ENCODE measurements around the gene TMEM163. TPM values are rescaled to one million over a fixed set of nuclear protein-coding genes. Genes with fewer than 3 reads are reported as not detected.

TMEM163 gene
- total RNA-seq, 1 donor from 2014 or later, result 2.4 TPM

DNA sequence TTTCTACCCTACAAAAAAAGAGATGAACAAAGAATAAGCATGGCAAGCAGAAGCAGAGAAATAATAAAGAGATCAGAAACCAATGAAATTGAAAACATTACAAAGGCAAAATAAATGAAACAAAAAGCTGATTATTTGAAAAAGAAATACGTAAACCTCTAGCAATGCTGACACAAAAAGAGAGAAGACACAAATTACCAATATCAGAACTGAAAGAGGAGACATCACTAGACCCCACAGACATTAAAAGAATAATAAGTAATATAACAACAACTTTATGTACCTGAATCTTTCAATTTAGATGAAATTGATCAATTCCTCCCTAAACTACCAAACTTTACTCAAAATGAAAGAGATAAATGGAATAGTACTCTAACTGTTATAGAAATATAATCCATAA lies 75.9 kb downstream of the TMEM163 start:
- DNase-seq (ENCODE audit: low read depth), result no peak
- Histone ChIP-seq H3K4me3 (ENCODE audit: low read depth, low read length) (no peak overlapping the region), H3K36me3 (ENCODE audit: control insufficient read depth, insufficient read depth, low read length) (no peaks in the 10 kb centered on the region), H3K27me3 (ENCODE audit: control insufficient read depth, insufficient read depth, low read length) (no peaks in the 10 kb centered on the region)
- TF ChIP-seq, protein P1, sequence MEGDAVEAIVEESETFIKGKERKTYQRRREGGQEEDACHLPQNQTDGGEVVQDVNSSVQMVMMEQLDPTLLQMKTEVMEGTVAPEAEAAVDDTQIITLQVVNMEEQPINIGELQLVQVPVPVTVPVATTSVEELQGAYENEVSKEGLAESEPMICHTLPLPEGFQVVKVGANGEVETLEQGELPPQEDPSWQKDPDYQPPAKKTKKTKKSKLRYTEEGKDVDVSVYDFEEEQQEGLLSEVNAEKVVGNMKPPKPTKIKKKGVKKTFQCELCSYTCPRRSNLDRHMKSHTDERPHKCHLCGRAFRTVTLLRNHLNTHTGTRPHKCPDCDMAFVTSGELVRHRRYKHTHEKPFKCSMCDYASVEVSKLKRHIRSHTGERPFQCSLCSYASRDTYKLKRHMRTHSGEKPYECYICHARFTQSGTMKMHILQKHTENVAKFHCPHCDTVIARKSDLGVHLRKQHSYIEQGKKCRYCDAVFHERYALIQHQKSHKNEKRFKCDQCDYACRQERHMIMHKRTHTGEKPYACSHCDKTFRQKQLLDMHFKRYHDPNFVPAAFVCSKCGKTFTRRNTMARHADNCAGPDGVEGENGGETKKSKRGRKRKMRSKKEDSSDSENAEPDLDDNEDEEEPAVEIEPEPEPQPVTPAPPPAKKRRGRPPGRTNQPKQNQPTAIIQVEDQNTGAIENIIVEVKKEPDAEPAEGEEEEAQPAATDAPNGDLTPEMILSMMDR (IDR thresholded peaks at IDR 0.05; ENCODE audit: insufficient read depth, low read length, poor library complexity, severe bottlenecking), result no peak

DNA sequence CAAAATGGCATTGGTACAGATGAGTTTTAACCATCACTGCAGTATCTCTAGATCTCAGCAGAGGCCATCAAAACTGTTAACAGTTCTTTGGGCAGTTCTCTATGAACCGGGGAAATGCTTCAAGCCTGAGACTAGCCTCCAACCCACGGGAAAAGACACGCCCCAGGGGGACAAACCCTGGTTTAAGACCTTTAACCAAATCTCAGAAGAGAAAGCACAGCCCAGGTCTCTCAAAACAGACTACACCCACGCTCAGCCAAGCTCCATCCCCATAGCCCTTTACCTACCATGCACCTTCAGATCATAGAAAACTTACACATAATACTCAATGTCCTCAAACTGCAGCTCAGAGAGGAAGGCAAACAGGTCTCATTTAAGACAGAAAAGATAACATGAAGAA lies 78.3 kb downstream of the TMEM163 start:
- H3K4me3 ChIP-seq (ENCODE audit: low read depth, low read length), result no peak overlapping the region
- TF ChIP-seq, protein P1 (IDR thresholded peaks at IDR 0.05; ENCODE audit: insufficient read depth, low read length, poor library complexity, severe bottlenecking), result no peak
- H3K36me3 ChIP-seq (ENCODE audit: control insufficient read depth, insufficient read depth, low read length), result no peaks in the 10 kb centered on the region

DNA sequence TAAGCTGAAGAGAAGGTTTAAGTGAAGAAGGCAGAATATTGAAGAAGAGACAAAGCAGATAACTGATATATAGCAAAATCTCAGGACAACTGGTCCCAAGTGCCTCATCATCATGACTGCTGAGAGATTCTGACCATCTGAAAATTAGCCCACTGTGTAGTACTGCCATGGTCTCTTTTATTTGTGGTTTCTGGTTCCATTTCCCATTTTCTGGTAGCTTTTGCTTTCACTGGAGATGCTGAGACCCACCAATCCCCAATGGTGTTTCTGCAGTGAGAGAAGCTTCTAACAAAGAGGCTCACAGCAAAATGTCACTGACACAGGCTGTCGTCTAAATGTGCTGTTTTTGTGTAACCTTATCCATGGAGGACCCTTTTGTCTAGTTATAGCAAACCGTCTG lies 79.5 kb downstream of the TMEM163 start:
- TF ChIP-seq, protein P1 (IDR thresholded peaks at IDR 0.05; ENCODE audit: insufficient read depth, low read length, poor library complexity, severe bottlenecking), result no peak
- H3K36me3 ChIP-seq (ENCODE audit: control insufficient read depth, insufficient read depth, low read length), result no peaks in the 10 kb centered on the region
- no peak for DNase-seq (ENCODE audit: low read depth)
- no peak overlapping the region for H3K4me3 ChIP-seq (ENCODE audit: low read depth, low read length)
- H3K27me3 ChIP-seq (ENCODE audit: control insufficient read depth, insufficient read depth, low read length), result no peaks in the 10 kb centered on the region

More for the DNA sequence above, 78.3 kb downstream of the TMEM163 start:
- no peaks in the 10 kb centered on the region for H3K27me3 ChIP-seq (ENCODE audit: control insufficient read depth, insufficient read depth, low read length)
- DNase-seq (ENCODE audit: low read depth), result no peak

DNA sequence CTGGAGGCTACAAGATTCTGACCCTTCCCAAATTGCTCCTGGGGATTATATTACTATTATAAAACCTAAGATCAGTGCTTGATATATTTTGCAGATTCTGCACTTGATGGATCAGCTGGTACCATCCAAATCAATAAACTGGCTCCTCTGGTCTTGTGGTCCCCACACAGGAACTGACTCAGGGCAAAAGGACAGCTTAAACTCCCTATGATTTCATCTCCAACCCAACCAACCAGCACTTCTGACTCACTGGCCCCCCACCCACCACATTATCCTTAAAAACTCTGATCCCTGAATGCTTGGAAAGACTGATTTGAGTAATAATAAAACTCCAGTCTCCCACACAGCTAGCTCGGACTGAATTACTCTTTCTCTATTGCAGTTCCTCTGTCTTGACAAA lies 82.1 kb downstream of the TMEM163 start:
- H3K36me3 ChIP-seq (ENCODE audit: control insufficient read depth, insufficient read depth, low read length), result no peaks in the 10 kb centered on the region
- no peaks in the 10 kb centered on the region for H3K27me3 ChIP-seq (ENCODE audit: control insufficient read depth, insufficient read depth, low read length)
- no peak overlapping the region for H3K4me3 ChIP-seq (ENCODE audit: low read depth, low read length)
- TF ChIP-seq, protein P1 (IDR thresholded peaks at IDR 0.05; ENCODE audit: insufficient read depth, low read length, poor library complexity, severe bottlenecking), result no peak
- DNase-seq (ENCODE audit: low read depth), result peak; percentile 10

DNA sequence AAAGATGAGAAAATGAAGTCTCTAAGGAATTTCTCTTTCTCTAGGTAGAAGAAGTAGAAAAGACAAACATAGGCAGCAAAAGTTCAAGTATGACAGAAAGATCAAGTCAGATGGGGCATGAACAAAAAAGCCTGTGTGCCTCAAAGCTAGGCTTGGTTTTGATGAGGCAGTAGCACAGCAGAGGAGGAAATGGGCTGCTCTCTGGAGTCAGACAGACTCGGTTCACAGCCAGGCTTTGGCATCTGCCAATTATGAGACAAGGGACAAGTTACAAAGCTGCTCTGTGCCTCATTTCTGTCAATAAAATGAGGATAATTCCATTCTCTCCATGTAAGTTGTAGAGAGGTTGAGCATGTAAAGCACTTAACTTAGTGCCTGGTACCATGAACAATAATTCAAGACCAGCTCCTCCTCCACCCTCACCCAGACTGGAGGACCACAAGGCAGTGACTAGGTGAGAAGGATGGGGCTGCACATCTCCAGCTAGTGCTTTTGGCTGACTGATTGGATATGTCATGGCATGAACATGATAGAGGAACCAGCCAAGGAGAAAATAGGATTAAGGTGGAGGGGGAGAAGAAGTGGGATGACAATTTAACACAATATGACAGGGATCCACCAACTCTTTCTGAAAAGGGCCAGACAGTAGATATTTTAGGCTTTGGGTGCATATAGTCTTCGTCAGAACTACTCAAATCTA lies 84.6 kb downstream of the TMEM163 start:
- TF ChIP-seq, protein P1 (IDR thresholded peaks at IDR 0.05; ENCODE audit: insufficient read depth, low read length, poor library complexity, severe bottlenecking), result no peak
- Histone ChIP-seq H3K36me3 (ENCODE audit: control insufficient read depth, insufficient read depth, low read length) (no peaks in the 10 kb centered on the region), H3K4me3 (ENCODE audit: low read depth, low read length) (no peak overlapping the region), H3K27me3 (ENCODE audit: control insufficient read depth, insufficient read depth, low read length) (no peaks in the 10 kb centered on the region)
- DNase-seq (ENCODE audit: low read depth), result no peak

Data from kidney epithelial cell (primary cell).